HepG2 (cell line): ENCODE measurements around the gene PFN4. TPM values are rescaled to one million over a fixed set of nuclear protein-coding genes. Genes with fewer than 3 reads are reported as not detected.

ENCODE experiments used
- ARNTL ChIP-seq: sonication (generic); formaldehyde crosslinking; IDR thresholded peaks from 2 replicates; pipeline ENCODE4 v1.4.0; 2020; ENCODE audit warnings: mild to moderate bottlenecking, missing genetic modification reagents
- CEBPB ChIP-seq: IDR thresholded peaks from 2 replicates; pipeline ENCODE4 v1.6.1; 2011; ENCODE audit warnings: low read depth, low read length, improper control_type of control experiment, borderline replicate concordance
- DPF2 ChIP-seq: sonication (generic); formaldehyde crosslinking; IDR thresholded peaks from 2 replicates; pipeline ENCODE4 v1.4.0; 2020; ENCODE audit warnings: mild to moderate bottlenecking, low read depth, missing genetic modification reagents, borderline replicate concordance
- EHMT2 ChIP-seq: fragments of 200-600 bp; sonication (generic); IDR thresholded peaks from 2 replicates; pipeline ENCODE4 v1.7.0; 2017; ENCODE audit warnings: antibody characterized with exemption, low read depth, low read length, borderline replicate concordance
- MAFG ChIP-seq: sonication (generic); formaldehyde crosslinking; IDR thresholded peaks from 2 replicates; pipeline ENCODE4 v1.5.1; 2020; ENCODE audit warnings: mild to moderate bottlenecking, missing genetic modification reagents
- MBNL3 ChIP-seq: fragments of 250-450 bp; sonication (Bioruptor Pico); conservative IDR thresholded peaks from 2 replicates; pipeline ENCODE4 v1.8.0; 2022; ENCODE audit warnings: mild to moderate bottlenecking, inconsistent platforms
- NFAT5 ChIP-seq: sonication (generic); formaldehyde crosslinking; IDR thresholded peaks from 2 replicates; pipeline ENCODE4 v1.4.0; 2020; ENCODE audit warnings: missing genetic modification reagents
- NFE2L2 ChIP-seq: fragments of 150-350 bp; IDR thresholded peaks from 2 replicates; pipeline ENCODE4 v1.6.1; 2014; ENCODE audit warnings: low read length
- NFIB ChIP-seq: sonication (generic); formaldehyde crosslinking; IDR thresholded peaks from 2 replicates; pipeline ENCODE4 v1.9.0; 2021; ENCODE audit warnings: missing genetic modification reagents, mild to moderate bottlenecking, borderline replicate concordance
- NR3C1 ChIP-seq: sonication (generic); formaldehyde crosslinking; IDR thresholded peaks from 2 replicates; pipeline ENCODE4 v1.4.0; 2020; ENCODE audit warnings: missing genetic modification reagents
- SATB2 ChIP-seq: sonication (generic); formaldehyde crosslinking; IDR thresholded peaks from 2 replicates; pipeline ENCODE4 v1.5.0; 2020; ENCODE audit warnings: missing genetic modification reagents
- SMAD9 ChIP-seq: sonication (generic); formaldehyde crosslinking; IDR thresholded peaks from 2 replicates; pipeline ENCODE4 v1.5.1; 2020; ENCODE audit warnings: mild to moderate bottlenecking, missing genetic modification reagents
- SMARCC2 ChIP-seq: fragments of 450-650 bp; IDR thresholded peaks from 2 replicates; pipeline ENCODE4 v1.6.1; 2017; ENCODE audit warnings: antibody characterized with exemption, mild to moderate bottlenecking
- SP5 ChIP-seq: IDR thresholded peaks from 2 replicates; pipeline ENCODE4 v1.6.1; 2016; ENCODE audit warnings: low read depth, borderline replicate concordance
- ZBED4 ChIP-seq: sonication (generic); formaldehyde crosslinking; IDR thresholded peaks from 2 replicates; pipeline ENCODE4 v1.4.0; 2020; ENCODE audit warnings: missing genetic modification reagents, borderline replicate concordance
- ZBTB7B ChIP-seq: sonication (generic); formaldehyde crosslinking; IDR thresholded peaks from 2 replicates; pipeline ENCODE4 v1.4.0; 2020; ENCODE audit warnings: missing genetic modification reagents
- ZC3H13 ChIP-seq: sonication (generic); formaldehyde crosslinking; IDR thresholded peaks from 2 replicates; pipeline ENCODE4 v1.8.1; 2023; ENCODE audit warnings: mild to moderate bottlenecking, missing genetic modification reagents, moderate library complexity
- ZGPAT ChIP-seq: IDR thresholded peaks from 2 replicates; pipeline ENCODE4 v1.6.1; 2016; ENCODE audit warnings: mild to moderate bottlenecking
- ZMYM3 ChIP-seq: sonication (generic); formaldehyde crosslinking; IDR thresholded peaks from 2 replicates; pipeline ENCODE4 v1.5.1; 2020; ENCODE audit warnings: mild to moderate bottlenecking, missing genetic modification reagents
- ZNF776 ChIP-seq: sonication (generic); formaldehyde crosslinking; IDR thresholded peaks from 2 replicates; pipeline ENCODE4 v1.4.0; 2020; ENCODE audit warnings: mild to moderate bottlenecking, missing genetic modification reagents
- polyA plus RNA-seq, 8 experiments: library from polyadenylated mRNA; depleted of rRNA in 3 of 8; stranded (reverse) in 7 of 8; unstranded in 1 of 8; fragments of >200 nt; fragmentation: Illumina TruSeq in 4 of 8; extraction: Trizol in 4 of 8; gene quantifications; 2 replicates each; pipeline versions ENCODE4 v1.2.1 to v1.2.3, GENCODE V29; 2011 to 2016; ENCODE audit warnings: low read depth in 4 of 8, missing spikeins in 1 of 8, mixed read lengths in 1 of 8; ENCODE audit not compliant: insufficient read depth in 1 of 8
- total RNA-seq, 5 experiments: library from RNA; depleted of rRNA; stranded (reverse); fragments of >200 nt; fragmentation: Illumina TruSeq; extraction: Trizol; gene quantifications; 2 replicates each; pipeline ENCODE4 v1.2.3, GENCODE V29; 2016; ENCODE audit warnings: low read depth in 1 of 5

The PFN4 gene
- total and polyA plus RNA-seq, 2 of the 13 experiments (the other 11 are each of a cell fraction or from before 2014, with no cell fraction given): 0.12 to 0.20 TPM

GRCh38 chr2:24084386-24085199 is 38.5 kb downstream of the PFN4 start, which contains the start of gene TP53I3 (continued):
- peak; percentile 45; the same call in 1 of the 2 replicates for TF ChIP-seq NFAT5
- no peak; the same call in none of the 2 replicates for TF ChIP-seq ZMYM3 (CRISPR knock-in tag)
- no peak; the same call in 1 of the 2 replicates for TF ChIP-seq DPF2 (CRISPR knock-in tag)
- peak; percentile 82; the same call in 1 of the 2 replicates for TF ChIP-seq SMAD9 (CRISPR knock-in tag)
- TF ChIP-seq SMARCC2: no peak
- TF ChIP-seq MBNL3 (CRISPR knock-in tag): no peak; the same call in 1 of the 2 replicates
- no peak for TF ChIP-seq CEBPB
- TF ChIP-seq ZGPAT (CRISPR knock-in tag): peak; percentile 92
- TF ChIP-seq SATB2 (CRISPR knock-in tag): no peak
- peak; percentile 94 for TF ChIP-seq ZBED4 (CRISPR knock-in tag)
- TF ChIP-seq NFIB: no peak
- 0 out of 2 replicates have a peak, but pooled peaks have one; percentile 6 for TF ChIP-seq SP5 (CRISPR knock-in tag)
- TF ChIP-seq ZNF776 (CRISPR knock-in tag): peak; percentile 29; the same call in 1 of the 2 replicates
- TF ChIP-seq ARNTL (CRISPR knock-in tag): peak; percentile 58; the same call in 1 of the 2 replicates
- peak; percentile 88; the same call in 1 of the 2 replicates for TF ChIP-seq ZC3H13 (CRISPR knock-in tag)
- TF ChIP-seq EHMT2: no peak
- TF ChIP-seq MAFG (CRISPR knock-in tag): no peak
- no peak for TF ChIP-seq NR3C1 (CRISPR knock-in tag)
- TF ChIP-seq NFE2L2: no peak
- peak; percentile 46; the same call in 1 of the 2 replicates for TF ChIP-seq ZBTB7B (CRISPR knock-in tag)
